IMR-90 (cell line): ENCODE results near the gene FBXO34. TPM values are rescaled to one million over a fixed set of nuclear protein-coding genes. Genes with fewer than 3 reads are reported as not detected.

ENCODE experiments used
- ATAC-seq: fragments of 200-7000 bp; cut with Tn5 transposase; 2 replicates; pipeline ENCODE4 v1.9.1; 2020; ENCODE audit warnings: low read depth, mild to moderate bottlenecking, moderate library complexity
- BruUV-seq: library from RNA; stranded (reverse); fragments of 400-500 nt; replicated peaks from 2 replicates; lab custom pipeline; 2021; lab: Mats Ljungman, UMichigan
- CTCF ChIA-PET: fragments of 300-600 bp; formaldehyde crosslinking; extraction: SDS; loops from one replicate; lab custom pipeline; 2021; ENCODE audit warnings: antibody characterized with exemption; lab: Yijun Ruan, JAX
- POLR2A ChIA-PET: fragments of 300-600 bp; sonication (Branson Sonifier 250); formaldehyde crosslinking; loops from one replicate; lab custom pipeline; 2022; ENCODE audit warnings: antibody characterized with exemption; ENCODE audit not compliant: unreplicated experiment; lab: Charles Lee
- DNase-seq: peaks from one replicate; pipeline ENCODE4 v3.0.0; 2013
- H2AFZ ChIP-seq: replicated peaks from 2 replicates; pipeline ENCODE3; 2013; ENCODE audit warnings: low read length, mild to moderate bottlenecking; ENCODE audit not compliant: poor library complexity
- H2AK5ac ChIP-seq: 2 replicates; pipeline ENCODE4 v1.6.1; 2013; ENCODE audit warnings: low read depth, low read length, inconsistent platforms
- H2AK9ac ChIP-seq: replicated peaks from 2 replicates; pipeline ENCODE3; 2013; ENCODE audit warnings: mild to moderate bottlenecking, low read depth, low read length, moderate library complexity; ENCODE audit not compliant: poor library complexity
- H2BK120ac ChIP-seq: 2 replicates; pipeline ENCODE4 v1.6.1; 2013; ENCODE audit warnings: low read depth, low read length, inconsistent platforms
- H2BK15ac ChIP-seq: 3 replicates; pipeline ENCODE4 v1.6.1; 2013; ENCODE audit warnings: low read depth, low read length, inconsistent platforms
- H2BK20ac ChIP-seq: 2 replicates; pipeline ENCODE4 v1.6.1; 2013; ENCODE audit warnings: low read depth, mild to moderate bottlenecking, inconsistent platforms, low read length, moderate library complexity
- H2BK5ac ChIP-seq: 2 replicates; pipeline ENCODE4 v1.6.1; 2013; ENCODE audit warnings: mild to moderate bottlenecking, low read depth, low read length, inconsistent platforms; ENCODE audit not compliant: poor library complexity, severe bottlenecking
- H3K14ac ChIP-seq: replicated peaks from 2 replicates; pipeline ENCODE4 v1.6.1; 2013; ENCODE audit warnings: low read depth, low read length, inconsistent platforms
- H3K18ac ChIP-seq: 2 replicates; pipeline ENCODE4 v1.6.1; 2013; ENCODE audit warnings: low read depth, low read length, control low read depth
- H3K23ac ChIP-seq: 2 replicates; pipeline ENCODE4 v1.6.1; 2013; ENCODE audit warnings: low read depth, low read length, inconsistent platforms
- H3K27ac ChIP-seq: 2 replicates; pipeline ENCODE4 v1.5.1; 2013; ENCODE audit warnings: mild to moderate bottlenecking, control low read depth, low read length; ENCODE audit not compliant: insufficient read depth
- H3K27me3 ChIP-seq: 2 replicates; pipeline ENCODE4 v1.6.1; 2013; ENCODE audit warnings: low read length; ENCODE audit not compliant: control insufficient read depth, insufficient read depth
- H3K36me3 ChIP-seq: 2 replicates; pipeline ENCODE4 v1.6.1; 2013; ENCODE audit warnings: low read length, mixed read lengths; ENCODE audit not compliant: control insufficient read depth, insufficient read depth
- H3K4ac ChIP-seq: 2 replicates; pipeline ENCODE4 v1.6.1; 2013; ENCODE audit warnings: low read depth, low read length, inconsistent platforms
- H3K4me1 ChIP-seq: 2 replicates; pipeline ENCODE4 v1.6.1; 2013; ENCODE audit warnings: low read length, mixed read lengths; ENCODE audit not compliant: control insufficient read depth, insufficient read depth
- H3K4me2 ChIP-seq: 2 replicates; pipeline ENCODE4 v1.6.1; 2013; ENCODE audit warnings: low read depth, mild to moderate bottlenecking, control low read depth, low read length, moderate library complexity
- H3K4me3 ChIP-seq: 2 replicates; pipeline ENCODE4 v1.5.1; 2013; ENCODE audit warnings: low read depth, mild to moderate bottlenecking, control low read depth, low read length, moderate library complexity; ENCODE audit not compliant: insufficient read depth
- H3K56ac ChIP-seq: 2 replicates; pipeline ENCODE4 v1.6.1; 2013; ENCODE audit warnings: low read length, inconsistent platforms; ENCODE audit not compliant: insufficient read depth; ENCODE audit errors: extremely low read depth
- H3K79me1 ChIP-seq, 2 experiments: 2 replicates each; pipeline ENCODE4 v1.6.1; 2013; ENCODE audit warnings: low read length in 2 of 2, inconsistent platforms in 1 of 2, low read depth in 1 of 2
- H3K9ac ChIP-seq: 2 replicates; pipeline ENCODE4 v1.6.1; 2013; ENCODE audit warnings: low read depth, low read length, control low read depth
- H3K9me1 ChIP-seq: 2 replicates; pipeline ENCODE4 v1.6.1; 2013; ENCODE audit warnings: low read length, inconsistent platforms; ENCODE audit not compliant: insufficient read depth
- H3K9me3 ChIP-seq: 2 replicates; pipeline ENCODE4 v1.6.1; 2013; ENCODE audit warnings: low read length; ENCODE audit not compliant: control insufficient read depth, insufficient read depth
- H4K20me1 ChIP-seq: 2 replicates; pipeline ENCODE4 v1.6.1; 2013; ENCODE audit warnings: low read length, inconsistent platforms; ENCODE audit not compliant: insufficient read depth
- H4K5ac ChIP-seq: 2 replicates; pipeline ENCODE4 v1.6.1; 2013; ENCODE audit warnings: mild to moderate bottlenecking, low read depth, low read length, control low read depth
- H4K8ac ChIP-seq, 2 experiments: 2 replicates each; pipeline ENCODE4 v1.6.1; 2013; ENCODE audit warnings: low read depth in 2 of 2, low read length in 2 of 2, control low read depth in 1 of 2, inconsistent platforms in 1 of 2
- H4K91ac ChIP-seq: 2 replicates; pipeline ENCODE4 v1.6.1; 2013; ENCODE audit warnings: low read depth, low read length, inconsistent platforms; ENCODE audit not compliant: insufficient read depth
- BHLHE40 ChIP-seq: fragments of 150-350 bp; IDR thresholded peaks from 2 replicates; pipeline ENCODE4 v1.6.1; 2016; ENCODE audit warnings: mild to moderate bottlenecking, low read depth, low read length
- CEBPB ChIP-seq: IDR thresholded peaks from 2 replicates; pipeline ENCODE4 v1.6.1; 2012; ENCODE audit warnings: low read depth, low read length, improper control_type of control experiment
- CHD1 ChIP-seq: IDR thresholded peaks from 2 replicates; pipeline ENCODE4 v1.6.1; 2012; ENCODE audit warnings: low read depth, low read length, improper control_type of control experiment
- CTCF ChIP-seq: conservative IDR thresholded peaks from 2 replicates; pipeline ENCODE4 v1.5.1; 2012; ENCODE audit warnings: mild to moderate bottlenecking, low read depth, low read length, improper control_type of control experiment
- ELK1 ChIP-seq: fragments of 150-350 bp; IDR thresholded peaks from 2 replicates; pipeline ENCODE4 v1.6.1; 2016; ENCODE audit warnings: low read depth, mild to moderate bottlenecking, low read length, moderate library complexity, borderline replicate concordance
- FOS ChIP-seq: fragments of 150-350 bp; IDR thresholded peaks from 2 replicates; pipeline ENCODE4 v1.6.1; 2016; ENCODE audit warnings: low read depth, low read length
- MAFK ChIP-seq: IDR thresholded peaks from 2 replicates; pipeline ENCODE4 v1.6.1; 2012; ENCODE audit warnings: low read depth, low read length, improper control_type of control experiment
- MAZ ChIP-seq: IDR thresholded peaks from 2 replicates; pipeline ENCODE4 v1.6.1; 2012; ENCODE audit warnings: low read depth, mild to moderate bottlenecking, low read length, improper control_type of control experiment, moderate library complexity, borderline replicate concordance
- MXI1 ChIP-seq: IDR thresholded peaks from 2 replicates; pipeline ENCODE4 v1.6.1; 2012; ENCODE audit warnings: low read depth, mild to moderate bottlenecking, low read length, moderate library complexity, borderline replicate concordance
- NFE2L2 ChIP-seq: fragments of 150-350 bp; IDR thresholded peaks from 2 replicates; pipeline ENCODE4 v1.6.1; 2016; ENCODE audit warnings: low read depth, mild to moderate bottlenecking, low read length
- POLR2A ChIP-seq: IDR thresholded peaks from 2 replicates; pipeline ENCODE4 v1.6.1; 2012; ENCODE audit warnings: mild to moderate bottlenecking, low read depth, low read length
- RAD21 ChIP-seq: IDR thresholded peaks from 2 replicates; pipeline ENCODE4 v1.6.1; 2012; ENCODE audit warnings: low read length, improper control_type of control experiment
- RCOR1 ChIP-seq: IDR thresholded peaks from 2 replicates; pipeline ENCODE4 v1.6.1; 2012; ENCODE audit warnings: mild to moderate bottlenecking, low read length, improper control_type of control experiment; ENCODE audit not compliant: insufficient replicate concordance
- RFX5 ChIP-seq: IDR thresholded peaks from 2 replicates; pipeline ENCODE4 v1.8.0; 2012; ENCODE audit warnings: low read depth, mild to moderate bottlenecking, low read length, moderate library complexity
- SMC3 ChIP-seq: fragments of 150-350 bp; IDR thresholded peaks from 2 replicates; pipeline ENCODE4 v1.6.1; 2016; ENCODE audit warnings: low read depth, mild to moderate bottlenecking, antibody characterized with exemption, low read length, moderate library complexity
- USF2 ChIP-seq: fragments of 150-350 bp; IDR thresholded peaks from 2 replicates; pipeline ENCODE4 v1.6.1; 2017; ENCODE audit warnings: mild to moderate bottlenecking, antibody characterized with exemption, low read length, low read depth
- dilution Hi-C: fragments of 300-500 bp; cut with HindIII; formaldehyde crosslinking; loops from one replicate; pipeline ENCODE4 v1.14.3; 2018; ENCODE audit warnings: low sequenced_read_pairs; ENCODE audit not compliant: unreplicated experiment
- in situ Hi-C: fragments of 300-500 bp; cut with MboI; formaldehyde crosslinking; loops from 3 replicates; pipeline ENCODE4 v1.14.3; 2019; ENCODE audit warnings: low sequenced_read_pairs, inconsistent platforms, mixed read lengths
- intact Hi-C: fragments of 100-400 bp; cut with micrococcal nuclease; formaldehyde crosslinking; loops from 2 replicates; pipeline ENCODE4 v1.10.0; 2022
- polyA plus RNA-seq, 3 experiments: library from polyadenylated mRNA; depleted of rRNA; stranded (reverse); fragments of >200 nt; gene quantifications; 2 replicates each; pipeline ENCODE4 v1.2.3, GENCODE V29; 2012; ENCODE audit warnings: low replicate concordance in 1 of 3
- total RNA-seq: library from RNA; depleted of rRNA; stranded (reverse); fragments of >200 nt; gene quantifications from 2 replicates; pipeline ENCODE4 v1.2.3, GENCODE V29; 2012

Gene FBXO34
- total and polyA plus RNA-seq, 2 of the 4 experiments (the other 2 are of a cell fraction): 15.4 to 35.1 TPM

GRCh38 chr14:55221968-55222367 is 49.3 kb upstream of the FBXO34 start:
- H2BK15ac ChIP-seq: no peak overlapping the region
- H3K4me2 ChIP-seq: no peak overlapping the region
- intact Hi-C loops (no loop called here), in situ Hi-C loops (no loop called here), dilution Hi-C loops (no loop called here)
- H3K9ac ChIP-seq: no peak overlapping the region
- no peak overlapping the region for H3K14ac ChIP-seq
- no peak overlapping the region for H3K4me3 ChIP-seq
- H4K8ac ChIP-seq: no peak overlapping the region
- H2AFZ ChIP-seq: no peak overlapping the region
- H3K79me1 ChIP-seq: no peaks in the 10 kb centered on the region
- H3K56ac ChIP-seq: no peak overlapping the region
- H3K36me3 ChIP-seq: no peaks in the 10 kb centered on the region
- no peak overlapping the region for H2AK9ac ChIP-seq
- DNase-seq: no peak
- no peak overlapping the region for H4K5ac ChIP-seq
- H2BK120ac ChIP-seq: no peak overlapping the region
- H2AK5ac ChIP-seq: no peak overlapping the region
- no peak overlapping the region for H3K4ac ChIP-seq
- no peaks in the 10 kb centered on the region for H3K9me1 ChIP-seq
- no peak overlapping the region for H3K27ac ChIP-seq
- no peak overlapping the region for H4K91ac ChIP-seq
- no peaks in the 10 kb centered on the region for H4K20me1 ChIP-seq
- H3K23ac ChIP-seq: no peak overlapping the region
- peaks cover 2% of the 10 kb centered on the region; the same call in 1 of the 2 replicates for H3K9me3 ChIP-seq
- ATAC-seq: no peak
- no peak overlapping the region for H2BK20ac ChIP-seq
- BruUV-seq: no TSS peak
- CTCF ChIA-PET: no interaction called here
- TF ChIP-seq ELK1 (no peak), POLR2A (no peak), CHD1 (no peak), RFX5 (no peak), USF2 (no peak), MAFK (no peak), FOS (no peak), RCOR1 (no peak), MAZ (no peak), NFE2L2 (no peak), MXI1 (no peak), BHLHE40 (no peak), CEBPB (no peak), CTCF (no peak), SMC3 (no peak), RAD21 (no peak)
- H2BK5ac ChIP-seq: no peak overlapping the region
- H3K4me1 ChIP-seq: no peaks in the 10 kb centered on the region
- no peaks in the 10 kb centered on the region for H3K27me3 ChIP-seq
- no peak overlapping the region for H3K18ac ChIP-seq
- POLR2A ChIA-PET: no interaction called here
